GM23338 (cell line): ENCODE measurements around the gene RBP4. TPM values are rescaled to one million over a fixed set of nuclear protein-coding genes. Genes with fewer than 3 reads are reported as not detected.
A peak's percentile ranks its signal among the peaks of the same experiment; 100 is the strongest.

Experiments used
- ATAC-seq: fragments of 200-7000 bp; cut with Tn5 transposase; 3 replicates; pipeline ENCODE4 v1.9.1; 2020
- DNase-seq: peaks from one replicate; pipeline ENCODE4 v3.0.0-alpha.2; 2015; ENCODE audit warnings: low spot score
- H2AFZ ChIP-seq: fragments of 200-600 bp; sonication (generic); 2 replicates; pipeline ENCODE4 v1.8.0; 2016; ENCODE audit warnings: antibody characterized with exemption, mild to moderate bottlenecking, moderate library complexity
- H3F3A ChIP-seq: fragments of 200-600 bp; sonication (generic); replicated peaks from 2 replicates; pipeline ENCODE4 v1.8.0; 2017; ENCODE audit warnings: antibody characterized with exemption, mixed run types, low read depth
- H3K27ac ChIP-seq: fragments of 200-600 bp; sonication (generic); 2 replicates; pipeline ENCODE4 v1.6.1; 2016; ENCODE audit warnings: low read depth
- H3K27me3 ChIP-seq: fragments of 200-600 bp; sonication (generic); 2 replicates; pipeline ENCODE4 v1.8.0; 2016; ENCODE audit warnings: mild to moderate bottlenecking, mixed run types, moderate library complexity; ENCODE audit not compliant: insufficient read depth
- H3K36me3 ChIP-seq: fragments of 200-600 bp; sonication (generic); 2 replicates; pipeline ENCODE4 v1.8.0; 2016; ENCODE audit warnings: mild to moderate bottlenecking; ENCODE audit not compliant: insufficient read depth
- H3K4me1 ChIP-seq: fragments of 200-600 bp; sonication (generic); 2 replicates; pipeline ENCODE4 v1.8.0; 2016; ENCODE audit warnings: mild to moderate bottlenecking, moderate library complexity; ENCODE audit not compliant: insufficient read depth
- H3K4me2 ChIP-seq: fragments of 200-600 bp; sonication (generic); 2 replicates; pipeline ENCODE4 v1.7.1; 2017; ENCODE audit warnings: mixed run types
- H3K4me3 ChIP-seq: fragments of 200-600 bp; sonication (generic); 2 replicates; pipeline ENCODE4 v1.6.1; 2016; ENCODE audit warnings: mixed run types
- H3K79me2 ChIP-seq: fragments of 200-600 bp; sonication (generic); replicated peaks from 2 replicates; pipeline ENCODE4 v1.8.0; 2017; ENCODE audit warnings: mild to moderate bottlenecking; ENCODE audit not compliant: insufficient read depth
- H3K9me2 ChIP-seq: fragments of 200-600 bp; sonication (generic); 2 replicates; pipeline ENCODE4 v1.8.0; 2017; ENCODE audit not compliant: insufficient read depth
- H4K20me1 ChIP-seq: fragments of 200-600 bp; sonication (generic); replicated peaks from 2 replicates; pipeline ENCODE4 v1.8.0; 2017; ENCODE audit warnings: mild to moderate bottlenecking; ENCODE audit not compliant: insufficient read depth
- H3K27ac Mint-ChIP-seq: 2 replicates; pipeline ENCODE4 v1.8.0; 2020; ENCODE audit warnings: inconsistent platforms, mild to moderate bottlenecking, moderate library complexity, mixed read lengths
- H3K27me3 Mint-ChIP-seq: 3 replicates; pipeline ENCODE4 v1.8.0; 2022; ENCODE audit warnings: low read depth, mild to moderate bottlenecking, moderate library complexity, mixed read lengths, inconsistent platforms; ENCODE audit not compliant: insufficient read depth, poor library complexity
- H3K36me3 Mint-ChIP-seq: 3 replicates; pipeline ENCODE4 v1.8.0; 2021; ENCODE audit warnings: low read depth, mild to moderate bottlenecking, inconsistent platforms, moderate library complexity, mixed read lengths
- H3K4me1 Mint-ChIP-seq: 3 replicates; pipeline ENCODE4 v1.8.0; 2020; ENCODE audit warnings: mild to moderate bottlenecking, inconsistent platforms, mixed read lengths
- H3K4me3 Mint-ChIP-seq: 3 replicates; pipeline ENCODE4 v1.8.0; 2021; ENCODE audit warnings: moderate library complexity, mild to moderate bottlenecking, inconsistent platforms, mixed read lengths
- H3K9me3 Mint-ChIP-seq: 3 replicates; pipeline ENCODE4 v1.8.0; 2020; ENCODE audit warnings: moderate library complexity, mild to moderate bottlenecking, inconsistent platforms, mixed read lengths
- CREB1 ChIP-seq: fragments of 250-450 bp; sonication (Bioruptor Pico); IDR thresholded peaks from 2 replicates; pipeline ENCODE4 v1.5.0; 2020; ENCODE audit warnings: low read depth, mild to moderate bottlenecking, moderate library complexity
- EZH2 ChIP-seq: fragments of 200-600 bp; sonication (generic); IDR thresholded peaks from one replicate; pipeline ENCODE4 v1.8.0; 2017; ENCODE audit warnings: antibody characterized with exemption, mild to moderate bottlenecking, low read depth; ENCODE audit not compliant: unreplicated experiment
- JUNB ChIP-seq: IDR thresholded peaks from one replicate; pipeline ENCODE4 v1.6.1; 2016; ENCODE audit warnings: antibody characterized with exemption; ENCODE audit not compliant: unreplicated experiment
- NANOG ChIP-seq: IDR thresholded peaks from 2 replicates; pipeline ENCODE4 v1.6.1; 2016; ENCODE audit warnings: antibody characterized with exemption, borderline replicate concordance
- STAT1 ChIP-seq: IDR thresholded peaks from one replicate; pipeline ENCODE4 v1.6.1; 2016; ENCODE audit warnings: antibody characterized with exemption; ENCODE audit not compliant: unreplicated experiment
- ZNF114 ChIP-seq: fragments of 250-450 bp; sonication (Bioruptor Pico); IDR thresholded peaks from 2 replicates; pipeline ENCODE4 v1.5.0; 2020; ENCODE audit warnings: mild to moderate bottlenecking, moderate library complexity
- ZNF331 ChIP-seq: fragments of 250-450 bp; sonication (Bioruptor Pico); IDR thresholded peaks from 2 replicates; pipeline ENCODE4 v1.5.0; 2020; ENCODE audit warnings: low read depth, mild to moderate bottlenecking, moderate library complexity
- polyA plus RNA-seq: library from polyadenylated mRNA; unstranded; fragments of >200 nt; fragmentation: Nextera tagmentation; extraction: Ambion mirVana; gene quantifications from 2 replicates; pipeline ENCODE4 v1.2.1, GENCODE V29; 2016
- total RNA-seq: library from RNA; depleted of rRNA; stranded (reverse); fragments of >200 nt; shearing (Covaris generic); gene quantifications from 2 replicates; pipeline ENCODE4 v1.2.3, GENCODE V29; 2014
- TF ChIP-seq, protein P1 (sequence below): IDR thresholded peaks from one replicate; pipeline ENCODE4 v1.6.1; 2018; ENCODE audit warnings: antibody characterized with exemption; ENCODE audit not compliant: unreplicated experiment
- TF ChIP-seq, protein P2 (sequence below): IDR thresholded peaks from 2 replicates; pipeline ENCODE4 v1.6.1; 2016; ENCODE audit warnings: antibody characterized with exemption
- TF ChIP-seq, protein P3 (sequence below): fragments of 250-450 bp; sonication (Bioruptor Pico); IDR thresholded peaks from 2 replicates; pipeline ENCODE4 v1.5.0; 2020; ENCODE audit warnings: mild to moderate bottlenecking, moderate library complexity

Gene RBP4
- total and polyA plus RNA-seq, 2 experiments from 2014 or later, result 0.79 to 1.0 TPM

- Histone ChIP-seq H3K4me3 (no peak overlapping the region), H3K4me1 (peaks cover 16% of the 10 kb centered on the region), H2AFZ (peak overlapping the region; percentile 44), H4K20me1 (no peaks in the 10 kb centered on the region), H3K27me3 (no peaks in the 10 kb centered on the region), H3K36me3 (no peaks in the 10 kb centered on the region), H3K27ac (no peak overlapping the region), H3K9me2 (no peaks in the 10 kb centered on the region; the same call in 1 of the 2 replicates), H3F3A (no peaks in the 10 kb centered on the region), H3K79me2 (no peaks in the 10 kb centered on the region), H3K4me2 (peak overlapping the region; percentile 37; the same call in 1 of the 2 replicates)
- Mint-ChIP-seq H3K4me1 (peaks cover 19% of the 10 kb centered on the region), H3K4me3 (no peak overlapping the region), H3K27ac (no peak overlapping the region), H3K9me3 (no peaks in the 10 kb centered on the region), H3K36me3 (no peaks in the 10 kb centered on the region), H3K27me3 (peaks cover 7% of the 10 kb centered on the region)
- DNase-seq (peak; percentile 32), ATAC-seq (peak; percentile 88)
- TF ChIP-seq, protein P1, sequence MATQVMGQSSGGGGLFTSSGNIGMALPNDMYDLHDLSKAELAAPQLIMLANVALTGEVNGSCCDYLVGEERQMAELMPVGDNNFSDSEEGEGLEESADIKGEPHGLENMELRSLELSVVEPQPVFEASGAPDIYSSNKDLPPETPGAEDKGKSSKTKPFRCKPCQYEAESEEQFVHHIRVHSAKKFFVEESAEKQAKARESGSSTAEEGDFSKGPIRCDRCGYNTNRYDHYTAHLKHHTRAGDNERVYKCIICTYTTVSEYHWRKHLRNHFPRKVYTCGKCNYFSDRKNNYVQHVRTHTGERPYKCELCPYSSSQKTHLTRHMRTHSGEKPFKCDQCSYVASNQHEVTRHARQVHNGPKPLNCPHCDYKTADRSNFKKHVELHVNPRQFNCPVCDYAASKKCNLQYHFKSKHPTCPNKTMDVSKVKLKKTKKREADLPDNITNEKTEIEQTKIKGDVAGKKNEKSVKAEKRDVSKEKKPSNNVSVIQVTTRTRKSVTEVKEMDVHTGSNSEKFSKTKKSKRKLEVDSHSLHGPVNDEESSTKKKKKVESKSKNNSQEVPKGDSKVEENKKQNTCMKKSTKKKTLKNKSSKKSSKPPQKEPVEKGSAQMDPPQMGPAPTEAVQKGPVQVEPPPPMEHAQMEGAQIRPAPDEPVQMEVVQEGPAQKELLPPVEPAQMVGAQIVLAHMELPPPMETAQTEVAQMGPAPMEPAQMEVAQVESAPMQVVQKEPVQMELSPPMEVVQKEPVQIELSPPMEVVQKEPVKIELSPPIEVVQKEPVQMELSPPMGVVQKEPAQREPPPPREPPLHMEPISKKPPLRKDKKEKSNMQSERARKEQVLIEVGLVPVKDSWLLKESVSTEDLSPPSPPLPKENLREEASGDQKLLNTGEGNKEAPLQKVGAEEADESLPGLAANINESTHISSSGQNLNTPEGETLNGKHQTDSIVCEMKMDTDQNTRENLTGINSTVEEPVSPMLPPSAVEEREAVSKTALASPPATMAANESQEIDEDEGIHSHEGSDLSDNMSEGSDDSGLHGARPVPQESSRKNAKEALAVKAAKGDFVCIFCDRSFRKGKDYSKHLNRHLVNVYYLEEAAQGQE, result no peak
- no peak for TF ChIP-seq STAT1
- no peak for TF ChIP-seq EZH2
- TF ChIP-seq JUNB, result no peak
- TF ChIP-seq ZNF114 (CRISPR knock-in tag), result no peak
- TF ChIP-seq, protein P2, sequence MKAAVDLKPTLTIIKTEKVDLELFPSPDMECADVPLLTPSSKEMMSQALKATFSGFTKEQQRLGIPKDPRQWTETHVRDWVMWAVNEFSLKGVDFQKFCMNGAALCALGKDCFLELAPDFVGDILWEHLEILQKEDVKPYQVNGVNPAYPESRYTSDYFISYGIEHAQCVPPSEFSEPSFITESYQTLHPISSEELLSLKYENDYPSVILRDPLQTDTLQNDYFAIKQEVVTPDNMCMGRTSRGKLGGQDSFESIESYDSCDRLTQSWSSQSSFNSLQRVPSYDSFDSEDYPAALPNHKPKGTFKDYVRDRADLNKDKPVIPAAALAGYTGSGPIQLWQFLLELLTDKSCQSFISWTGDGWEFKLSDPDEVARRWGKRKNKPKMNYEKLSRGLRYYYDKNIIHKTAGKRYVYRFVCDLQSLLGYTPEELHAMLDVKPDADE, result no peak
- TF ChIP-seq CREB1, result no peak
Measured at GRCh38 chr10:93591065-93591808, 9.8 kb downstream of the RBP4 start.

- ATAC-seq (no peak), DNase-seq (no peak)
- peaks cover 16% of the 10 kb centered on the region for H3K4me1 ChIP-seq
- Mint-ChIP-seq H3K4me1 (peaks cover 17% of the 10 kb centered on the region), H3K36me3 (no peaks in the 10 kb centered on the region), H3K4me3 (no peak overlapping the region), H3K27me3 (peaks cover 7% of the 10 kb centered on the region), H3K27ac (no peak overlapping the region), H3K9me3 (no peaks in the 10 kb centered on the region)
- no peaks in the 10 kb centered on the region for H4K20me1 ChIP-seq
- no peaks in the 10 kb centered on the region for H3K79me2 ChIP-seq
- no peak overlapping the region for H3K4me3 ChIP-seq
- H3K9me2 ChIP-seq, result no peaks in the 10 kb centered on the region; the same call in 1 of the 2 replicates
- H3K27me3 ChIP-seq, result no peaks in the 10 kb centered on the region
- H2AFZ ChIP-seq, result peak overlapping the region; percentile 44; the same call in 1 of the 2 replicates
- no peak overlapping the region for H3K27ac ChIP-seq
- no peaks in the 10 kb centered on the region for H3F3A ChIP-seq
- peak overlapping the region; percentile 25; the same call in 1 of the 2 replicates for H3K4me2 ChIP-seq
- H3K36me3 ChIP-seq, result no peaks in the 10 kb centered on the region
- no peak for TF ChIP-seq ZNF331
- no peak for TF ChIP-seq NANOG
- TF ChIP-seq, protein P3, sequence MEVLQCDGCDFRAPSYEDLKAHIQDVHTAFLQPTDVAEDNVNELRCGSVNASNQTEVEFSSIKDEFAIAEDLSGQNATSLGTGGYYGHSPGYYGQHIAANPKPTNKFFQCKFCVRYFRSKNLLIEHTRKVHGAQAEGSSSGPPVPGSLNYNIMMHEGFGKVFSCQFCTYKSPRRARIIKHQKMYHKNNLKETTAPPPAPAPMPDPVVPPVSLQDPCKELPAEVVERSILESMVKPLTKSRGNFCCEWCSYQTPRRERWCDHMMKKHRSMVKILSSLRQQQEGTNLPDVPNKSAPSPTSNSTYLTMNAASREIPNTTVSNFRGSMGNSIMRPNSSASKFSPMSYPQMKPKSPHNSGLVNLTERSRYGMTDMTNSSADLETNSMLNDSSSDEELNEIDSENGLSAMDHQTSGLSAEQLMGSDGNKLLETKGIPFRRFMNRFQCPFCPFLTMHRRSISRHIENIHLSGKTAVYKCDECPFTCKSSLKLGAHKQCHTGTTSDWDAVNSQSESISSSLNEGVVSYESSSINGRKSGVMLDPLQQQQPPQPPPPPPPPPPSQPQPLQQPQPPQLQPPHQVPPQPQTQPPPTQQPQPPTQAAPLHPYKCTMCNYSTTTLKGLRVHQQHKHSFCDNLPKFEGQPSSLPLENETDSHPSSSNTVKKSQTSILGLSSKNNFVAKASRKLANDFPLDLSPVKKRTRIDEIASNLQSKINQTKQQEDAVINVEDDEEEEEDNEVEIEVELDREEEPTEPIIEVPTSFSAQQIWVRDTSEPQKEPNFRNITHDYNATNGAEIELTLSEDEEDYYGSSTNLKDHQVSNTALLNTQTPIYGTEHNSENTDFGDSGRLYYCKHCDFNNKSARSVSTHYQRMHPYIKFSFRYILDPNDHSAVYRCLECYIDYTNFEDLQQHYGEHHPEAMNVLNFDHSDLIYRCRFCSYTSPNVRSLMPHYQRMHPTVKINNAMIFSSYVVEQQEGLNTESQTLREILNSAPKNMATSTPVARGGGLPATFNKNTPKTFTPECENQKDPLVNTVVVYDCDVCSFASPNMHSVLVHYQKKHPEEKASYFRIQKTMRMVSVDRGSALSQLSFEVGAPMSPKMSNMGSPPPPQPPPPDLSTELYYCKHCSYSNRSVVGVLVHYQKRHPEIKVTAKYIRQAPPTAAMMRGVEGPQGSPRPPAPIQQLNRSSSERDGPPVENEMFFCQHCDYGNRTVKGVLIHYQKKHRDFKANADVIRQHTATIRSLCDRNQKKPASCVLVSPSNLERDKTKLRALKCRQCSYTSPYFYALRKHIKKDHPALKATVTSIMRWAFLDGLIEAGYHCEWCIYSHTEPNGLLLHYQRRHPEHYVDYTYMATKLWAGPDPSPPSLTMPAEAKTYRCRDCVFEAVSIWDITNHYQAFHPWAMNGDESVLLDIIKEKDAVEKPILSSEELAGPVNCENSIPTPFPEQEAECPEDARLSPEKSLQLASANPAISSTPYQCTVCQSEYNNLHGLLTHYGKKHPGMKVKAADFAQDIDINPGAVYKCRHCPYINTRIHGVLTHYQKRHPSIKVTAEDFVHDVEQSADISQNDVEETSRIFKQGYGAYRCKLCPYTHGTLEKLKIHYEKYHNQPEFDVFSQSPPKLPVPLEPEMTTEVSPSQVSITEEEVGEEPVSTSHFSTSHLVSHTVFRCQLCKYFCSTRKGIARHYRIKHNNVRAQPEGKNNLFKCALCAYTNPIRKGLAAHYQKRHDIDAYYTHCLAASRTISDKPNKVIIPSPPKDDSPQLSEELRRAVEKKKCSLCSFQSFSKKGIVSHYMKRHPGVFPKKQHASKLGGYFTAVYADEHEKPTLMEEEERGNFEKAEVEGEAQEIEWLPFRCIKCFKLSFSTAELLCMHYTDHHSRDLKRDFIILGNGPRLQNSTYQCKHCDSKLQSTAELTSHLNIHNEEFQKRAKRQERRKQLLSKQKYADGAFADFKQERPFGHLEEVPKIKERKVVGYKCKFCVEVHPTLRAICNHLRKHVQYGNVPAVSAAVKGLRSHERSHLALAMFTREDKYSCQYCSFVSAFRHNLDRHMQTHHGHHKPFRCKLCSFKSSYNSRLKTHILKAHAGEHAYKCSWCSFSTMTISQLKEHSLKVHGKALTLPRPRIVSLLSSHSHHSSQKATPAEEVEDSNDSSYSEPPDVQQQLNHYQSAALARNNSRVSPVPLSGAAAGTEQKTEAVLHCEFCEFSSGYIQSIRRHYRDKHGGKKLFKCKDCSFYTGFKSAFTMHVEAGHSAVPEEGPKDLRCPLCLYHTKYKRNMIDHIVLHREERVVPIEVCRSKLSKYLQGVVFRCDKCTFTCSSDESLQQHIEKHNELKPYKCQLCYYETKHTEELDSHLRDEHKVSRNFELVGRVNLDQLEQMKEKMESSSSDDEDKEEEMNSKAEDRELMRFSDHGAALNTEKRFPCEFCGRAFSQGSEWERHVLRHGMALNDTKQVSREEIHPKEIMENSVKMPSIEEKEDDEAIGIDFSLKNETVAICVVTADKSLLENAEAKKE, result no peak
- TF ChIP-seq CREB1, result no peak
- TF ChIP-seq JUNB, result no peak
Measured at GRCh38 chr10:93590638-93591037, 10.4 kb downstream of the RBP4 start.
